Activated T-cell treated with anti-CD3 and anti-CD28 coated beads, Interleukin-2, amount 50 U/mL, for 72 hours (primary cell): ENCODE data around the gene RLIM. TPM values are rescaled to one million over a fixed set of nuclear protein-coding genes. Genes with fewer than 3 reads are reported as not detected.
A peak's percentile ranks its signal among the peaks of the same experiment; 100 is the strongest.
"Not testable (repeated sequence)": the region's sequence is repeated elsewhere in the genome, so short reads cannot be mapped to it uniquely, and the experiment has no call there.

Experiments
- ATAC-seq, 2 donors: fragments of 150-1000 bp; cut with Tn5 transposase; replicated peaks in 1 of 2; 2 replicates each; pipeline ENCODE4 v1.10.0; 2021; ENCODE audit warnings: moderate library complexity in 2 of 2, mild to moderate bottlenecking in 1 of 2
- DNase-seq, 2 donors: peaks; one replicate each; pipeline ENCODE4 v3.0.0; 2021 to 2022; ENCODE audit warnings: mixed read lengths in 1 of 2
- H3K27ac Mint-ChIP-seq: one replicate; pipeline ENCODE4 v1.8.0; 2022; ENCODE audit warnings: mild to moderate bottlenecking, moderate library complexity, mixed read lengths
- H3K27me3 Mint-ChIP-seq: one replicate; pipeline ENCODE4 v1.8.0; 2022; ENCODE audit warnings: low read depth, mixed read lengths
- H3K36me3 Mint-ChIP-seq, 2 donors: one replicate each; pipeline ENCODE4 v1.8.0; 2022; ENCODE audit warnings: mixed read lengths in 2 of 2, mild to moderate bottlenecking in 1 of 2; ENCODE audit not compliant: insufficient read depth in 2 of 2
- H3K4me1 Mint-ChIP-seq: one replicate; pipeline ENCODE4 v1.8.0; 2022; ENCODE audit warnings: low read depth, mixed read lengths
- H3K4me3 Mint-ChIP-seq, 2 donors: one replicate each; pipeline ENCODE4 v1.8.0; 2022; ENCODE audit warnings: mild to moderate bottlenecking in 2 of 2, mixed read lengths in 2 of 2, moderate library complexity in 2 of 2
- H3K9me3 Mint-ChIP-seq, 2 donors: one replicate each; pipeline ENCODE4 v1.8.0; 2022; ENCODE audit warnings: mixed read lengths in 2 of 2
- total RNA-seq, 2 donors: library from RNA; stranded (reverse); gene quantifications; one replicate each; pipeline ENCODE4 v1.2.3, GENCODE V29; 2022

RLIM gene, protein sequence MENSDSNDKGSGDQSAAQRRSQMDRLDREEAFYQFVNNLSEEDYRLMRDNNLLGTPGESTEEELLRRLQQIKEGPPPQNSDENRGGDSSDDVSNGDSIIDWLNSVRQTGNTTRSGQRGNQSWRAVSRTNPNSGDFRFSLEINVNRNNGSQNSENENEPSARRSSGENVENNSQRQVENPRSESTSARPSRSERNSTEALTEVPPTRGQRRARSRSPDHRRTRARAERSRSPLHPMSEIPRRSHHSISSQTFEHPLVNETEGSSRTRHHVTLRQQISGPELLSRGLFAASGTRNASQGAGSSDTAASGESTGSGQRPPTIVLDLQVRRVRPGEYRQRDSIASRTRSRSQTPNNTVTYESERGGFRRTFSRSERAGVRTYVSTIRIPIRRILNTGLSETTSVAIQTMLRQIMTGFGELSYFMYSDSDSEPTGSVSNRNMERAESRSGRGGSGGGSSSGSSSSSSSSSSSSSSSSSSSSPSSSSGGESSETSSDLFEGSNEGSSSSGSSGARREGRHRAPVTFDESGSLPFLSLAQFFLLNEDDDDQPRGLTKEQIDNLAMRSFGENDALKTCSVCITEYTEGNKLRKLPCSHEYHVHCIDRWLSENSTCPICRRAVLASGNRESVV
- 10 to 100 TPM; 29.9 to 35.0 TPM for total RNA-seq

DNA sequence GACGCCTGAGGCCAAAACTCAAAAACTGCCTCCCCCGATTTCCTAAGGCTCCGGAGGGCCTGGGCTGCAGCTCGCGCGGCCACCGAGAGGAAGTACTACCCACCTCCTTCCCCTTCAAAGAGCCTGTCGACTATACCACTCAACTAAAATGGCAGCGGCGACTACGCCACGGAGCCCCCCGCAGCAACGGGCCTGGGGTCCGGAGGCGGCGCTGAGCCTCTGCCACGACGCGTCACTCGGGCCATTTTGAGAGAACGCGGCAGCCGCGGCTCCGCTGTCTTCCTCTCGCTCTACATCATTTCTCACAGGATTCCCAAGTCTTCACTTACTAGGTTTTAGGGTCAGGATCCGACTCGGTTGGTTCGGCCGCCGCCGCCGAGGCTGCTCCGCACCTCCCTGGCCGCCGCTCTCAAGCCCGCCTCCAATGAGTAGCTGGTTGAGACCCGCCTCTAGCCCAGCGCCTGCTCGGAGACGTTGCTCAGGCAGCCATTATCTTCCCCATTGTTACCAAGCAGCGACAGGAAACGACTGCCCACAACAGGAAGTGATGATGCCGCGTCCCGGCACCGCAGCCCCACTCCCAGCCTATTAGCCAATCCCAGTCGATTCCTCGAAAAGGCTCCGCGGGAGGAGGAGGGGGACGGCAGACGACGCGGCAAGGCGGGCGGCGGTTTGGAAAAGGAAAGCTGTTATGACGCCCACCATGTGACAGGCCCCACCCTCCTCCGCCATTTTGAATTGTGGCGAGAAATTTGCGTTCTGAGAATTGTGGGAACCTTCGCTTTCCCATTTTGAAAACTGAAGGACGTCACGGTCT is at the start of gene RLIM:
Gene RLIM, minus strand, starts transcription at position 532 of the 817 bp plus-strand sequence. CDS start 18,647 bp downstream, outside the sequence.
- Mint-ChIP-seq H3K36me3 (peaks cover 6 to 8% of the 10 kb centered on the region in 2 donors), H3K9me3 (no peaks in the 10 kb centered on the region), H3K27me3 (no peaks in the 10 kb centered on the region), H3K27ac (peak within 1 kb of the TSS; percentile 100), H3K4me3 (peak within 1 kb of the TSS; percentile 94 to 99), H3K4me1 (peaks cover 11% of the 10 kb centered on the region)
- peak; percentile 95 for ATAC-seq
- peak; percentile 88 to 92 for DNase-seq

DNA sequence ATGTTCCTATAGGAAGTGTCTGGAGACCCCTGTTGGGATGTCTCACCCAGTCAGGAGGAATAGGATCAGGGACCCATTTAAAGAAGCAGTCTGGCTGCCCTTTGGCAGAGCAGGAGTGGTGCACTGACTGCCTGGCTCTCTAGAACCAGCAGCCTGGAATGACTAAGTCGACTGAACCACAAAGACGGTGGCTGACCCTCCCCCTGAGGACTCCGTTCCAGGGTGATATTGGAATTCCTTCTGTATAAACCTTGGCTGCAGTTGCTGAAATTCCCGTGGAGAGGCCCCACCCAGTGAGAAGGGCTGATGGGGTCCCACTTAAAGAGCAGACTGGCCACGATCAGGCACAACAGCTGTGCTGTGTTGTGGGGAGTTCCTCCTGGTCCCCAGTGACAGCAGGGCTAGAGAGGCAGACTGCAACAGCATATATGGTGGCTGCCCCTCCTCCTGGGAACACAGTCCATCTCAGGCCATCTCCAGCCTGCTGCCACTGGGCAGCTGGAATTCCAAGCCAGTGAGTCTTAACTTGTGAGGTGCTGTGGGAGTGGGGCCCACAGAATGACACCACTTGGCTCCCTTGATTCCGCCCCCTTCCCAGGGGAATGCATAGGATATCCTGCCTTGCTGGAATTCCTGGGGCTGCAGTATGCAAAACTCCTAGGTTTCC is 41.8 kb upstream of the RLIM start:
- Mint-ChIP-seq H3K4me3 (no peak overlapping the region), H3K27me3 (peaks cover 36% of the 10 kb centered on the region), H3K4me1 (no peaks in the 10 kb centered on the region), H3K9me3 (no peaks in the 10 kb centered on the region), H3K27ac (no peak overlapping the region), H3K36me3 (no peaks in the 10 kb centered on the region)
- ATAC-seq (no peak), DNase-seq (no peak)

DNA sequence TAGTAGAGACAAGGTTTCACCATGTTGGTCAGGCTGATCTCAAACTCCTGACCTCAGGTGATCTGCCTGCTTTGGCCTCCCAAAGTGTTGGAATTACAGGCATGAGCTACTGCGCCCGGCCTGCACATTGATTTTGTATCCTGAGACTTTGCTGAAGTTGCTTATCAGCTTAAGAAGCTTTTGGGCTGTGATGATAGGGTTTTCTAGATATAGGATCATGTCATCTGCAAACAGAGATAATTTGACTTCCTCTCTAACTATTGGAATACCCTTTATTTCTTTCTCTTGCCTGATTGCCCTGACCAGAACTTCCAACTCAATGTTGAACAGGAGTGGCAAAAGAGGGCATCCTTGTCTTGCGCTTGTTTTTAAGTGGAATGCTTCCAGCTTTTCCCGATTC is 40.5 kb upstream of the RLIM start:
- not testable (repeated sequence) for ATAC-seq, DNase-seq, H3K4me1 Mint-ChIP-seq, H3K9me3 Mint-ChIP-seq, H3K27ac Mint-ChIP-seq, H3K36me3 Mint-ChIP-seq, H3K4me3 Mint-ChIP-seq
- peaks cover 36% of the 10 kb centered on the region for H3K27me3 Mint-ChIP-seq

DNA sequence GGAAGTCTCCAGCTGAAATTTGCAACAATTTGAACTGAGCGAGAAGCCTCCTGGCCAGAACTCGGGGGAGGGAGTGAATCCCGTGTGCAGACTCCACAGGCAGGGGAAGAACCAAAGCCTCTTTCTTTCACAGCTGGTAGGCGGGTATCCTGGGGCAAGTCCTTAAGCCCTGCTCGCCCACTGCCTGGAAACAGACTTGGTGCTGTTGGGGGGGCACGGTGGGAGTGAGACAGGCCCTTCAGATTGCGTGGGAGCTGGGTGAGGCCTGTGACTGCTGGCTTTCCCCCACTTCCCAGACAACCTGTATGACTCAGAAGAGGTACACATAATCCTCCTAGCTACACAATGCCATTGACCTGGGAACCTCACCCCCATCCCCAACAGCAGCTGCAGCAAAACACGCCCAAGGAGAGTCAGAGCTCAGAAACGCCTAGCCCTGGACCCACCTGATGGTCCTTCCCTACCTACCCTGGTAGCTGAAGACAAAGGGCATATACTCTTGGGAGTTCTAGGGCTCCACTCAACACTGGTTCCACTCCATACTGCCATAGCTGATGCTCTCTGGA is 22.4 kb upstream of the RLIM start:
- H3K36me3 Mint-ChIP-seq: no peaks in the 10 kb centered on the region
- ATAC-seq (no peak), DNase-seq (no peak)
- H3K27me3 Mint-ChIP-seq: peaks cover 44% of the 10 kb centered on the region
- no peaks in the 10 kb centered on the region for H3K9me3 Mint-ChIP-seq
- no peak overlapping the region for H3K4me3 Mint-ChIP-seq
- no peaks in the 10 kb centered on the region for H3K4me1 Mint-ChIP-seq
- no peak overlapping the region for H3K27ac Mint-ChIP-seq

DNA sequence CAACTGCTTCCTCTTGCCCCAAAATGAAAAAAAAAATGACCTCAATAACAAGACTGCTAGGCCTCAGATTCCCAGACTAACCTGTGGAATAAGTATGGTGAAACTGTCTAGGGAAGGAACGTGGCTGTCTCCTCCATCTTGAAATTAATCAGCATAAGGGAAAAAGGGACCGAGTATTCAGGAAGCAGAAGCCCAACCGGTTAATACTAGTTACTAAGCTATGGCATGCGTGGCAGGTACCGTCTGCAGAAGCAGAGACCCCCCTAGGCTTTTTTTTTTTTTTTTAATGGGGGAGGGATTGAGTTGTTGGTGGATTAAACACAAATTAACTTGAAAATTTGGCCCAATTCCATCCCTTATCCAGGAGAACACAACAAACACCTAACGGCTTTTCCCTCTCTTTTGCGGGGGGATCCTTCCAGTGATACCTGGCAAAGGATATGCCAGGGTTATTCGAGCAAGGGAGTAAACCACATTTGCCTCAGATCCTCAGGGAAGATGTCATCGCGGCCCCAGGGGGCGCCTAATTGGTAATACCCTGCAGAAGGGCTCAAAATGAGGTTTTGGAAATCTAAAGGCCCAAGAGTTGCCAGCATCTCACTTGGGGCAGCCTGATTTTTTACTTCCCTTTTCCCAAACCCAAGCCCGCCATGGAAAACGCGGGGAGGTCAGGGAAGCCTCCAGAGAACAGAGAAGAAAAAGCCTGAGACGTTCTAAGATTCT is 893 bp downstream of the RLIM start:
- peaks cover 3% of the 10 kb centered on the region for H3K27me3 Mint-ChIP-seq
- H3K4me3 Mint-ChIP-seq: peak overlapping the region; percentile 94 to 99
- H3K36me3 Mint-ChIP-seq: peaks cover 6 to 11% of the 10 kb centered on the region in 2 donors
- H3K9me3 Mint-ChIP-seq: no peaks in the 10 kb centered on the region
- peaks cover 15% of the 10 kb centered on the region for H3K4me1 Mint-ChIP-seq
- DNase-seq (no peak), ATAC-seq (no peak)
- H3K27ac Mint-ChIP-seq: peak overlapping the region; percentile 100

DNA sequence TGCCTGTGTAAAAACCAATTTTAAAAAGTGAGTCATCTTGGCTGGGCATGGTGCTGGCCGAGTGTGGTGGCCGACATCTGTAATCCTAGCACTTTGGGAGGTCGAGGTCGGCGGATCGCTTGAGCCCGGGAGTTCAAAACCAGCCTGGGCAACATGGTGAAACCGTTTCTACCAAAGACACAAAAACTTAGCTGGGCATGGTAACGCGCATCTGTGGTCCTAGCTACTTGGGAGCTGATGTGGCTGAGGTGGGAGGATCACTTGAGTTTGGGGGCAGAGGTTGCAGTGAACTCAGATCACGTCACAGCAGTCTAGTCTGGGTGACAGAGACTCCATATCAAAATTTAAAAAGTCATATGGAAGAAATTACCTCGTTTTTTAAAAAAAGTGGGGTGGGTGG is 7.6 kb downstream of the RLIM start:
- no peak overlapping the region for H3K27ac Mint-ChIP-seq
- H3K27me3 Mint-ChIP-seq: peaks cover 5% of the 10 kb centered on the region
- DNase-seq: no peak
- peaks cover 0 to 10% of the 10 kb centered on the region in 2 donors for H3K36me3 Mint-ChIP-seq
- ATAC-seq: no peak
- H3K4me1 Mint-ChIP-seq: peaks cover 21% of the 10 kb centered on the region
- H3K9me3 Mint-ChIP-seq: no peaks in the 10 kb centered on the region
- no peak overlapping the region for H3K4me3 Mint-ChIP-seq

DNA sequence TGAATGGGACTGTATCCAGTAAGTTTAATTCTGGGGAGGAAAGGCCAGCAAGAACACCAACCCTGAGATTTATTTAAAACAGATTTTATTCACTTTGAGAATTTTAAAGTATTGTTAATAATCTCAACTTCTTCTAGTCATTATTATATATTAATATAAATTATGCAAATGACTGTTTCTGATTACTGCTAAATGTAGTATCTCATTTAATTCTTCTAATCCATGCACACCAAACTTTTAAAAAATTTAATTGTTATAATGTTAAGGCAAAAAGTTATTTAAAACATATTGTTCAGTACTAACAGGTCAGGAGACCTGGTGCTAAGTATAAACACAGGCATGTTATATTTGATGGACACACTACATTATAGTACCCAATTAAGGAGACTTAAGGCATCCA is 8.1 kb downstream of the RLIM start:
- Mint-ChIP-seq H3K36me3 (peaks cover 0 to 10% of the 10 kb centered on the region in 2 donors), H3K9me3 (no peaks in the 10 kb centered on the region), H3K27ac (no peak overlapping the region), H3K4me3 (no peak overlapping the region), H3K27me3 (peaks cover 5% of the 10 kb centered on the region), H3K4me1 (peaks cover 21% of the 10 kb centered on the region)
- ATAC-seq (no peak), DNase-seq (no peak)

DNA sequence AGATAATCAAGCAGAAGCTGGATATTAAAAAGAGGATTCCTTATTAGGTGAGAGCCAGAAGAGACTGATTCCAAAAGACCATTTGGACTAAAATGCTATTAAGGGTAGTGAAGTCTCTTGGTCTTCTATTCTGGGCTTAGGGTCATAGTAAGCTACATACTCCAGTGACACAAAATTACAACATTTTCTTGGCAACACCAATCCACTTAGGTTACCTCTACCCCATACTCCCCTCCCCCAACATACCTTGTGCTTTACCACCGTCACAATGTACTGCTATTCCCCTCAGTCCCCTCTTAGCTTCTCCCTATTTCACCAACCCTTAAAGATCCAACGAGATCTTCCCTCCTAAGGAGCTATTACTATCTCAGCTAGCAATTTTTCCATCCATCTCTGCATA is 11.4 kb downstream of the RLIM start:
- H3K36me3 Mint-ChIP-seq: peaks cover 3 to 13% of the 10 kb centered on the region in 2 donors
- peaks cover 22% of the 10 kb centered on the region for H3K4me1 Mint-ChIP-seq
- H3K4me3 Mint-ChIP-seq: no peak overlapping the region

DNA sequence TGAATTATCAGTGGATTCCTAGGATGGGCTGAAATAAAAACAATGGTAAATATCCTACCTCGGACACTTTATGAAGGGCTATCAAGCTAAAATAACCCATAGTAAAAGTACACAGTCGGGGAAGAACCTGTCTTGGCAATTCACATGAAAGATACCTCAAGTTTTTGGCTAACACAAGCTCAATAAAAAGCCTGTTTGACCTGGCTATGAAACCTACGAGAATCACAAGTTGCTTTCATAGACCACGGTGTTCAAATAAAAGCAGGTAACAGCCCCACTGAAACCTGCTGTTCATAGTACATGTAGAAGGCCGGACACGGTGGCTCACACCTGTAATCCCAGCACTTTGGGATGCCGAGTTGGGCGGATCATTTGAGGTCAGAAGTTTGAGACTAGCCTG is 12.3 kb downstream of the RLIM start:
- Mint-ChIP-seq H3K36me3 (peaks cover 3 to 13% of the 10 kb centered on the region in 2 donors), H3K27me3 (peaks cover 8% of the 10 kb centered on the region), H3K4me3 (no peak overlapping the region), H3K4me1 (peaks cover 22% of the 10 kb centered on the region), H3K27ac (no peak overlapping the region), H3K9me3 (no peaks in the 10 kb centered on the region)
- ATAC-seq: no peak
- no peak for DNase-seq

More for the DNA sequence above, 11.4 kb downstream of the RLIM start:
- Mint-ChIP-seq H3K27ac (peak overlapping the region; percentile 85), H3K27me3 (peaks cover 8% of the 10 kb centered on the region), H3K9me3 (no peaks in the 10 kb centered on the region)
- DNase-seq: no peak
- no peak for ATAC-seq

DNA sequence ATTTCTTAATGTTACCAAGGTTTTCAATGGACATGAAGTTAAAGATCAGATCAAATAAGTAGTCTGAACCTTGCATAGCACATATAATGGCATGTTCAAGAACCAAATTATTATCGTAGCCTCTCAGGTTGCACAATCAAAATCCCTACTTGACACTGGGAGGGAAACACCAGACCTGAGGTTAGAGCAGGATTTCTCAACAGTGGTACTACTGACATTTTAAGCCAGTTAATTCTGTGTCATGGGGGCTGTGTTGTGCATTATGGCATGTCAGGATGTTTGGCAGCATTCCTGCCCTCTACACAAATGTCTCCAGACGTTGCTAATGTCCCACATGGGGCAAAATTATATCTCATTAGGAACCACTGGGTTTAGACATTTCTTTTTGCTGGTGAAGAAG is 20.8 kb downstream of the RLIM start:
- DNase-seq: no peak
- peaks cover 22% of the 10 kb centered on the region for H3K27me3 Mint-ChIP-seq
- no peaks in the 10 kb centered on the region for H3K4me1 Mint-ChIP-seq
- H3K27ac Mint-ChIP-seq: no peak overlapping the region
- H3K9me3 Mint-ChIP-seq: no peaks in the 10 kb centered on the region
- ATAC-seq: no peak
- H3K36me3 Mint-ChIP-seq: peaks cover 7 to 10% of the 10 kb centered on the region in 2 donors
- H3K4me3 Mint-ChIP-seq: no peak overlapping the region

DNA sequence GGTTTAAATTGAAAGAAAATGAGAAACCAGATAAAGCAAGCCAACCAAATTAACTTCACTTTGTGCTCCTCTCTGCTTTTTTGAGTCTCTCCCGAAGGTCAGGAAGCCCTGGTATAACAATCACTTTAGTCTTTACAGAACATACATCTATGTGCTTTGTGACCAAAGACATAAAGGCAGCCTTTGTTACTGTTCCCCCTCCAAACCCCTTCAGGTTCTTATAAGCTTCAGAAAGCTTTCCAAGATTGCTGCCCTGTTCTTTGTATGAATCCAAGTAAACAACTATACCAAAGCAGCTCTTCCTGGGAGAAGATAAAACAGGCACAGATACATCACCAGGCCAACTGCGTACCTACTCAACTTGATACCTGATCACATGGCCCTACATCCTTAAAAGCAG is 28.7 kb downstream of the RLIM start:
- DNase-seq (no peak), ATAC-seq (no peak)
- Mint-ChIP-seq H3K4me1 (no peaks in the 10 kb centered on the region), H3K9me3 (no peaks in the 10 kb centered on the region), H3K27me3 (peaks cover 8% of the 10 kb centered on the region), H3K36me3 (no peaks in the 10 kb centered on the region), H3K27ac (no peak overlapping the region), H3K4me3 (no peak overlapping the region)
